HepG2 (cell line): ENCODE results near the gene CCL13. TPM values are rescaled to one million over a fixed set of nuclear protein-coding genes. Genes with fewer than 3 reads are reported as not detected.

ENCODE experiments used
- ATAC-seq: fragments of 200-7000 bp; cut with Tn5 transposase; 3 replicates; pipeline ENCODE4 v1.9.1; 2020; ENCODE audit warnings: mild to moderate bottlenecking, moderate library complexity
- BruUV-seq: library from RNA; stranded (reverse); fragments of 400-500 nt; replicated peaks from 2 replicates; lab custom pipeline; 2021; lab: Mats Ljungman, UMichigan
- CTCF ChIA-PET: fragments of 300-600 bp; formaldehyde crosslinking; extraction: SDS; loops from one replicate; lab custom pipeline; 2021; ENCODE audit warnings: low total read pairs, inconsistent platforms, low intra/inter-chr PET ratio; lab: Yijun Ruan, JAX
- POLR2A ChIA-PET: fragments of 350-600 bp; sonication (Branson Sonifier 250); formaldehyde crosslinking; loops from one replicate; lab custom pipeline; 2020; ENCODE audit warnings: antibody characterized with exemption, inconsistent platforms; lab: Yijun Ruan, JAX
- DNase-seq: peaks from one replicate; pipeline ENCODE4 v3.0.0-alpha.2; 2015; ENCODE audit warnings: low spot score
- FAIRE-seq: peaks from 3 replicates; lab custom pipeline; 2011; peaks lifted over from hg19 to GRCh38; lab: Jason Lieb, UNC
- H2AFZ ChIP-seq: one replicate; pipeline ENCODE4 v1.6.1; 2011; ENCODE audit warnings: low read length, inconsistent platforms
- H3K27ac ChIP-seq: fragments of 300-600 bp; 3 replicates; pipeline ENCODE4 v1.8.0; 2011; ENCODE audit warnings: mixed run types, mild to moderate bottlenecking, mixed read lengths, low read length, inconsistent platforms; ENCODE audit not compliant: insufficient read depth; ENCODE audit errors: extremely low read length
- H3K27me3 ChIP-seq, 2 experiments: fragments of 200-600 bp in 1 of 2; 2 replicates in 1 of 2; 3 replicates in 1 of 2; pipeline versions ENCODE4 v1.6.0 to v1.8.0; 2011; ENCODE audit warnings: low read length in 2 of 2, mild to moderate bottlenecking in 2 of 2, moderate library complexity in 2 of 2, inconsistent platforms in 1 of 2; ENCODE audit not compliant: insufficient read depth in 2 of 2, control insufficient read depth in 1 of 2
- H3K36me3 ChIP-seq, 2 experiments: fragments of 200-600 bp in 1 of 2; replicated peaks in 1 of 2; 2 replicates in 1 of 2; 3 replicates in 1 of 2; pipeline versions ENCODE4 v1.5.1 to v1.8.0; 2011; ENCODE audit warnings: low read length in 2 of 2, inconsistent platforms in 1 of 2; ENCODE audit not compliant: insufficient read depth in 2 of 2, control insufficient read depth in 1 of 2
- H3K4me1 ChIP-seq: 2 replicates; pipeline ENCODE4 v1.5.1; 2012; ENCODE audit warnings: low read length, inconsistent platforms; ENCODE audit not compliant: insufficient read depth
- H3K4me2 ChIP-seq: 2 replicates; pipeline ENCODE4 v1.6.0; 2011; ENCODE audit warnings: low read depth, low read length, inconsistent platforms
- H3K4me3 ChIP-seq, 3 experiments: fragments of 200-600 bp in 1 of 3; sonication (generic), shearing (Covaris generic) in 1 of 3; replicated peaks in 1 of 3; 2 replicates each; pipeline ENCODE4 v1.5.1; 2011 to 2016; ENCODE audit warnings: low read length in 3 of 3, inconsistent platforms in 2 of 3, low read depth in 2 of 3, mild to moderate bottlenecking in 2 of 3, control low read depth in 1 of 3, mixed read lengths in 1 of 3; ENCODE audit not compliant: insufficient read depth in 1 of 3
- H3K79me2 ChIP-seq: one replicate; pipeline ENCODE4 v1.6.1; 2011; ENCODE audit warnings: low read length, inconsistent platforms; ENCODE audit not compliant: insufficient read depth
- H3K9ac ChIP-seq: 2 replicates; pipeline ENCODE4 v1.6.0; 2011; ENCODE audit warnings: mild to moderate bottlenecking, low read depth, low read length, inconsistent platforms; ENCODE audit not compliant: insufficient read depth
- H3K9me3 ChIP-seq: 2 replicates; pipeline ENCODE4 v1.5.1; 2012; ENCODE audit warnings: mild to moderate bottlenecking, low read length
- H4K20me1 ChIP-seq: 2 replicates; pipeline ENCODE4 v1.6.0; 2011; ENCODE audit warnings: inconsistent platforms, mild to moderate bottlenecking, low read length, moderate library complexity; ENCODE audit not compliant: insufficient read depth
- ADNP ChIP-seq: sonication (generic); formaldehyde crosslinking; IDR thresholded peaks from 2 replicates; pipeline ENCODE4 v1.4.0; 2020; ENCODE audit warnings: missing genetic modification reagents
- CBFB ChIP-seq: sonication (generic); formaldehyde crosslinking; IDR thresholded peaks from 2 replicates; pipeline ENCODE4 v1.4.0; 2020; ENCODE audit warnings: missing genetic modification reagents
- GATAD2A ChIP-seq: IDR thresholded peaks from 2 replicates; pipeline ENCODE4 v1.6.1; 2016
- NCOA1 ChIP-seq: sonication (generic); formaldehyde crosslinking; IDR thresholded peaks from 2 replicates; pipeline ENCODE4 v1.9.0; 2021; ENCODE audit warnings: missing genetic modification reagents
- NCOA5 ChIP-seq: sonication (generic); formaldehyde crosslinking; IDR thresholded peaks from 2 replicates; pipeline ENCODE4 v1.4.0; 2020; ENCODE audit warnings: missing genetic modification reagents
- NR2F1 ChIP-seq, 2 experiments: fragments of 450-650 bp in 1 of 2; formaldehyde crosslinking in 1 of 2; IDR thresholded peaks; 2 replicates each; pipeline versions ENCODE4 v1.5.0 to v1.6.1; 2016 to 2020; ENCODE audit warnings: mild to moderate bottlenecking in 1 of 2, missing compliant biosample characterization in 1 of 2, missing genetic modification reagents in 1 of 2, moderate library complexity in 1 of 2
- NRL ChIP-seq: sonication (generic); formaldehyde crosslinking; IDR thresholded peaks from 2 replicates; pipeline ENCODE4 v1.5.0; 2020; ENCODE audit warnings: missing genetic modification reagents, mild to moderate bottlenecking, moderate library complexity, borderline replicate concordance
- RFX3 ChIP-seq: IDR thresholded peaks from 2 replicates; pipeline ENCODE4 v1.6.1; 2016; ENCODE audit warnings: missing biosample characterization, missing genetic modification reagents
- RFX5 ChIP-seq: IDR thresholded peaks from 2 replicates; pipeline ENCODE4 v1.6.1; 2011; ENCODE audit warnings: low read depth, low read length, improper control_type of control experiment
- ZNF773 ChIP-seq: sonication (generic); formaldehyde crosslinking; IDR thresholded peaks from 2 replicates; pipeline ENCODE4 v1.4.0; 2020; ENCODE audit warnings: missing genetic modification reagents, borderline replicate concordance
- ZNF780A ChIP-seq: sonication (generic); formaldehyde crosslinking; IDR thresholded peaks from 2 replicates; pipeline ENCODE4 v1.8.0; 2022; ENCODE audit warnings: mild to moderate bottlenecking, missing genetic modification reagents, moderate library complexity
- ZSCAN12 ChIP-seq: sonication (generic); formaldehyde crosslinking; IDR thresholded peaks from 2 replicates; pipeline ENCODE4 v1.9.0; 2021; ENCODE audit warnings: mild to moderate bottlenecking, missing genetic modification reagents
- WGBS: methylation state at CpG from one replicate; pipeline ENCODE4 v1.1.6; 2017; ENCODE audit warnings: low lambda C conversion rate; 5-methylcytosine and 5-hydroxymethylcytosine counted together
- in situ Hi-C: cut with HindIII; loops from 2 replicates; pipeline ENCODE4 v1.10.0; 2017; ENCODE audit warnings: low pct_unique_long_range_greater_than_20kb; ENCODE audit not compliant: extremely low pct_ligation_motif_present
- intact Hi-C: fragments of 100-400 bp; cut with micrococcal nuclease; formaldehyde crosslinking; loops from one replicate; pipeline ENCODE4 v1.10.0; 2022; ENCODE audit not compliant: unreplicated experiment
- polyA plus RNA-seq, 8 experiments: library from polyadenylated mRNA; depleted of rRNA in 3 of 8; stranded (reverse) in 7 of 8; unstranded in 1 of 8; fragments of >200 nt; fragmentation: Illumina TruSeq in 4 of 8; extraction: Trizol in 4 of 8; gene quantifications; 2 replicates each; pipeline versions ENCODE4 v1.2.1 to v1.2.3, GENCODE V29; 2011 to 2016; ENCODE audit warnings: low read depth in 4 of 8, missing spikeins in 1 of 8, mixed read lengths in 1 of 8; ENCODE audit not compliant: insufficient read depth in 1 of 8
- total RNA-seq, 5 experiments: library from RNA; depleted of rRNA; stranded (reverse); fragments of >200 nt; fragmentation: Illumina TruSeq; extraction: Trizol; gene quantifications; 2 replicates each; pipeline ENCODE4 v1.2.3, GENCODE V29; 2016; ENCODE audit warnings: low read depth in 1 of 5
- TF ChIP-seq, protein P1 (sequence below): sonication (generic); formaldehyde crosslinking; conservative IDR thresholded peaks from 2 replicates; pipeline ENCODE4 v1.5.0; 2020; ENCODE audit warnings: missing genetic modification reagents
- TF ChIP-seq, protein P2 (sequence below): sonication (generic); formaldehyde crosslinking; IDR thresholded peaks from 2 replicates; pipeline ENCODE4 v1.4.0; 2020; ENCODE audit warnings: mild to moderate bottlenecking, low read depth, missing genetic modification reagents
- TF ChIP-seq, protein P3 (sequence below): sonication (generic); formaldehyde crosslinking; IDR thresholded peaks from 2 replicates; pipeline ENCODE4 v1.5.1; 2020; ENCODE audit warnings: missing genetic modification reagents, mild to moderate bottlenecking, borderline replicate concordance
- TF ChIP-seq, protein P4 (sequence below): IDR thresholded peaks from 2 replicates; pipeline ENCODE4 v1.6.1; 2016
- TF ChIP-seq, protein P5 (sequence below), 2 experiments: IDR thresholded peaks; 2 replicates each; pipeline ENCODE4 v1.6.1; 2011 to 2012; ENCODE audit warnings: low read length in 2 of 2, borderline replicate concordance in 1 of 2, low read depth in 1 of 2, mild to moderate bottlenecking in 1 of 2, moderate library complexity in 1 of 2
- TF ChIP-seq, protein P6 (sequence below): IDR thresholded peaks from 2 replicates; pipeline ENCODE4 v1.6.1; 2016; ENCODE audit warnings: low read depth, borderline replicate concordance

The CCL13 gene
- total and polyA plus RNA-seq, 2 of the 13 experiments (the other 11 are each of a cell fraction or from before 2014, with no cell fraction given) = not detected

DNA sequence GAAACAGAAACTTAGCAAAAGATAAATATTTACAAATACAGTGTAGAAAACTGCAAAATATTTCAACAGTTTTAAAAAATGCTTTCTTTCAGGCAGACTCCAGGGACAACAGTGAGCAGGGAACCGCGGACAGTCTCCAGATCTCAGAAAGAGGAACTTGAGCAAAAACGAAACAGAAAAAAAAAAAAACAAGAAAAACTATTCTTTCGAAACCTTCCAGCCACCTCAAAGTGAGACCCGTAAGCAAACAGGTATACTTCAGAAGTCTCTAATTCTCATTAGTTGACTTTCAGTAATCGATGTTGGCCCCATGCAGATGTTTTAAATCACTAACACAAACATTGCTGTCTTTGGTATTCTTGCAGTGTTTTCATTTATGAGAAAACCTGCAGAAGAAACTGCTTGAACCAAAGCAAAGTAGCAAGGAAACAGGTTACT is 22.4 kb downstream of the CCL13 start:
- no peak overlapping the region for H2AFZ ChIP-seq
- intact Hi-C loops (no loop called here), in situ Hi-C loops (no loop called here)
- H3K36me3 ChIP-seq = no peaks in the 10 kb centered on the region
- H3K9ac ChIP-seq = no peak overlapping the region
- 3% methylated on average over 6 of the region's 6 CpGs for WGBS
- DNase-seq (no peak), FAIRE-seq (no peak), ATAC-seq (no peak)
- no peak overlapping the region for H3K4me3 ChIP-seq
- ChIA-PET CTCF (no interaction called here), POLR2A (no interaction called here)
- H3K9me3 ChIP-seq = no peaks in the 10 kb centered on the region
- TF ChIP-seq, protein P1, sequence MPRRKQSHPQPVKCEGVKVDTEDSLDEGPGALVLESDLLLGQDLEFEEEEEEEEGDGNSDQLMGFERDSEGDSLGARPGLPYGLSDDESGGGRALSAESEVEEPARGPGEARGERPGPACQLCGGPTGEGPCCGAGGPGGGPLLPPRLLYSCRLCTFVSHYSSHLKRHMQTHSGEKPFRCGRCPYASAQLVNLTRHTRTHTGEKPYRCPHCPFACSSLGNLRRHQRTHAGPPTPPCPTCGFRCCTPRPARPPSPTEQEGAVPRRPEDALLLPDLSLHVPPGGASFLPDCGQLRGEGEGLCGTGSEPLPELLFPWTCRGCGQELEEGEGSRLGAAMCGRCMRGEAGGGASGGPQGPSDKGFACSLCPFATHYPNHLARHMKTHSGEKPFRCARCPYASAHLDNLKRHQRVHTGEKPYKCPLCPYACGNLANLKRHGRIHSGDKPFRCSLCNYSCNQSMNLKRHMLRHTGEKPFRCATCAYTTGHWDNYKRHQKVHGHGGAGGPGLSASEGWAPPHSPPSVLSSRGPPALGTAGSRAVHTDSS (CRISPR knock-in tag) = no peak
- TF ChIP-seq ADNP (CRISPR knock-in tag) = no peak
- no peak for TF ChIP-seq ZNF780A (CRISPR knock-in tag)
- no peak for TF ChIP-seq NRL (CRISPR knock-in tag)
- no peak for TF ChIP-seq ZNF773
- TF ChIP-seq CBFB (CRISPR knock-in tag) = no peak
- TF ChIP-seq NR2F1 (CRISPR knock-in tag; IDR thresholded peaks at IDR 0.05) = no peak
- TF ChIP-seq, protein P2, sequence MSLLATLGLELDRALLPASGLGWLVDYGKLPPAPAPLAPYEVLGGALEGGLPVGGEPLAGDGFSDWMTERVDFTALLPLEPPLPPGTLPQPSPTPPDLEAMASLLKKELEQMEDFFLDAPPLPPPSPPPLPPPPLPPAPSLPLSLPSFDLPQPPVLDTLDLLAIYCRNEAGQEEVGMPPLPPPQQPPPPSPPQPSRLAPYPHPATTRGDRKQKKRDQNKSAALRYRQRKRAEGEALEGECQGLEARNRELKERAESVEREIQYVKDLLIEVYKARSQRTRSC (CRISPR knock-in tag) = no peak
- TF ChIP-seq, protein P3, sequence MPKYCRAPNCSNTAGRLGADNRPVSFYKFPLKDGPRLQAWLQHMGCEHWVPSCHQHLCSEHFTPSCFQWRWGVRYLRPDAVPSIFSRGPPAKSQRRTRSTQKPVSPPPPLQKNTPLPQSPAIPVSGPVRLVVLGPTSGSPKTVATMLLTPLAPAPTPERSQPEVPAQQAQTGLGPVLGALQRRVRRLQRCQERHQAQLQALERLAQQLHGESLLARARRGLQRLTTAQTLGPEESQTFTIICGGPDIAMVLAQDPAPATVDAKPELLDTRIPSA = no peak
- no peak for TF ChIP-seq NCOA1 (CRISPR knock-in tag)
- TF ChIP-seq NCOA5 (CRISPR knock-in tag) = no peak
- TF ChIP-seq RFX5 = no peak
- TF ChIP-seq RFX3 = no peak
- TF ChIP-seq, protein P4, sequence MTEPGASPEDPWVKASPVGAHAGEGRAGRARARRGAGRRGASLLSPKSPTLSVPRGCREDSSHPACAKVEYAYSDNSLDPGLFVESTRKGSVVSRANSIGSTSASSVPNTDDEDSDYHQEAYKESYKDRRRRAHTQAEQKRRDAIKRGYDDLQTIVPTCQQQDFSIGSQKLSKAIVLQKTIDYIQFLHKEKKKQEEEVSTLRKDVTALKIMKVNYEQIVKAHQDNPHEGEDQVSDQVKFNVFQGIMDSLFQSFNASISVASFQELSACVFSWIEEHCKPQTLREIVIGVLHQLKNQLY = no peak
- no peak for TF ChIP-seq ZSCAN12
- TF ChIP-seq, protein P5, sequence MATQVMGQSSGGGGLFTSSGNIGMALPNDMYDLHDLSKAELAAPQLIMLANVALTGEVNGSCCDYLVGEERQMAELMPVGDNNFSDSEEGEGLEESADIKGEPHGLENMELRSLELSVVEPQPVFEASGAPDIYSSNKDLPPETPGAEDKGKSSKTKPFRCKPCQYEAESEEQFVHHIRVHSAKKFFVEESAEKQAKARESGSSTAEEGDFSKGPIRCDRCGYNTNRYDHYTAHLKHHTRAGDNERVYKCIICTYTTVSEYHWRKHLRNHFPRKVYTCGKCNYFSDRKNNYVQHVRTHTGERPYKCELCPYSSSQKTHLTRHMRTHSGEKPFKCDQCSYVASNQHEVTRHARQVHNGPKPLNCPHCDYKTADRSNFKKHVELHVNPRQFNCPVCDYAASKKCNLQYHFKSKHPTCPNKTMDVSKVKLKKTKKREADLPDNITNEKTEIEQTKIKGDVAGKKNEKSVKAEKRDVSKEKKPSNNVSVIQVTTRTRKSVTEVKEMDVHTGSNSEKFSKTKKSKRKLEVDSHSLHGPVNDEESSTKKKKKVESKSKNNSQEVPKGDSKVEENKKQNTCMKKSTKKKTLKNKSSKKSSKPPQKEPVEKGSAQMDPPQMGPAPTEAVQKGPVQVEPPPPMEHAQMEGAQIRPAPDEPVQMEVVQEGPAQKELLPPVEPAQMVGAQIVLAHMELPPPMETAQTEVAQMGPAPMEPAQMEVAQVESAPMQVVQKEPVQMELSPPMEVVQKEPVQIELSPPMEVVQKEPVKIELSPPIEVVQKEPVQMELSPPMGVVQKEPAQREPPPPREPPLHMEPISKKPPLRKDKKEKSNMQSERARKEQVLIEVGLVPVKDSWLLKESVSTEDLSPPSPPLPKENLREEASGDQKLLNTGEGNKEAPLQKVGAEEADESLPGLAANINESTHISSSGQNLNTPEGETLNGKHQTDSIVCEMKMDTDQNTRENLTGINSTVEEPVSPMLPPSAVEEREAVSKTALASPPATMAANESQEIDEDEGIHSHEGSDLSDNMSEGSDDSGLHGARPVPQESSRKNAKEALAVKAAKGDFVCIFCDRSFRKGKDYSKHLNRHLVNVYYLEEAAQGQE (IDR thresholded peaks at IDR 0.05; ENCODE audit: borderline replicate concordance in 1 of 2, low read depth in 1 of 2, low read length in 2 of 2) = no peak
- TF ChIP-seq, protein P6, sequence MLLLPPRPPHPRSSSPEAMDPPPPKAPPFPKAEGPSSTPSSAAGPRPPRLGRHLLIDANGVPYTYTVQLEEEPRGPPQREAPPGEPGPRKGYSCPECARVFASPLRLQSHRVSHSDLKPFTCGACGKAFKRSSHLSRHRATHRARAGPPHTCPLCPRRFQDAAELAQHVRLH = no peak
- TF ChIP-seq GATAD2A (CRISPR knock-in tag) = no peak
- no TSS peak for BruUV-seq
- no peak overlapping the region for H3K4me2 ChIP-seq
- no peaks in the 10 kb centered on the region for H3K4me1 ChIP-seq
- no peaks in the 10 kb centered on the region for H3K79me2 ChIP-seq
- H3K27me3 ChIP-seq = no peaks in the 10 kb centered on the region; a peak in 1 of 5 replicates
- no peak overlapping the region for H3K27ac ChIP-seq
- no peaks in the 10 kb centered on the region for H4K20me1 ChIP-seq
